GM12878 (cell line): Measurements from ENCODE around the gene ZNF511. TPM values are rescaled to one million over a fixed set of nuclear protein-coding genes. Genes with fewer than 3 reads are reported as not detected.

Source experiments
- ATAC-seq: fragments of 200-7000 bp; cut with Tn5 transposase; 3 replicates; pipeline ENCODE4 v1.9.1; 2020; ENCODE audit warnings: mild to moderate bottlenecking, moderate library complexity
- BruUV-seq: library from RNA; stranded (reverse); fragments of 400-500 nt; replicated peaks from 2 replicates; lab custom pipeline; 2021; lab: Mats Ljungman, UMichigan
- CTCF ChIA-PET: fragments of 300-600 bp; sonication (Branson Sonifier 250); formaldehyde crosslinking; extraction: SDS; loops from one replicate; lab custom pipeline; 2021; ENCODE audit warnings: inconsistent platforms; lab: Yijun Ruan, JAX
- POLR2A ChIA-PET: fragments of 350-600 bp; formaldehyde crosslinking; extraction: SDS; loops from one replicate; lab custom pipeline; 2021; ENCODE audit warnings: inconsistent platforms; lab: Charles Lee
- RAD21 ChIA-PET: fragments of 300-600 bp; sonication (Branson Sonifier 250); formaldehyde crosslinking; loops from one replicate; lab custom pipeline; 2023; ENCODE audit warnings: antibody characterized with exemption; ENCODE audit not compliant: unreplicated experiment; lab: Charles Lee
- SMC1A ChIA-PET: fragments of 300-600 bp; sonication (Branson Sonifier 250); formaldehyde crosslinking; loops from one replicate; lab custom pipeline; 2023; ENCODE audit not compliant: unreplicated experiment, uncharacterized antibody; lab: Charles Lee
- DNase-seq: peaks from one replicate; pipeline ENCODE4 v3.0.0-alpha.2; 2011; ENCODE audit warnings: low read depth, low spot score
- FAIRE-seq: peaks from 3 replicates; lab custom pipeline; 2011; peaks lifted over from hg19 to GRCh38; lab: Jason Lieb, UNC
- H2AFZ ChIP-seq: 2 replicates; pipeline ENCODE4 v1.6.0; 2011; ENCODE audit warnings: low read depth, low read length, control low read depth; ENCODE audit not compliant: control insufficient read depth
- H3K27ac ChIP-seq: 2 replicates; pipeline ENCODE4 v1.5.1; 2011; ENCODE audit warnings: control low read depth; ENCODE audit not compliant: control insufficient read depth, insufficient read depth
- H3K27me3 ChIP-seq, 2 experiments: replicated peaks in 1 of 2; 2 replicates each; pipeline versions ENCODE4 v1.6.0 to v1.6.1; 2011; ENCODE audit warnings: low read length in 1 of 2; ENCODE audit not compliant: control insufficient read depth in 2 of 2, insufficient read depth in 2 of 2
- H3K36me3 ChIP-seq, 2 experiments: 2 replicates each; pipeline ENCODE4 v1.5.1; 2011; ENCODE audit warnings: low read length in 1 of 2; ENCODE audit not compliant: control insufficient read depth in 2 of 2, insufficient read depth in 2 of 2
- H3K4me1 ChIP-seq: 2 replicates; pipeline ENCODE4 v1.6.1; 2011; ENCODE audit warnings: mild to moderate bottlenecking, low read length, moderate library complexity, mixed read lengths; ENCODE audit not compliant: control insufficient read depth, insufficient read depth
- H3K4me2 ChIP-seq: 2 replicates; pipeline ENCODE4 v1.6.0; 2011; ENCODE audit warnings: control low read depth; ENCODE audit not compliant: control insufficient read depth, insufficient read depth
- H3K4me3 ChIP-seq: fragments of 200-600 bp; sonication (generic); 2 replicates; pipeline ENCODE4 v1.5.1; 2016
- H3K79me2 ChIP-seq: 2 replicates; pipeline ENCODE4 v1.6.0; 2011; ENCODE audit warnings: low read length; ENCODE audit not compliant: control insufficient read depth, insufficient read depth
- H3K9ac ChIP-seq: 2 replicates; pipeline ENCODE4 v1.8.0; 2011; ENCODE audit warnings: low read length, control low read depth, mixed read lengths; ENCODE audit not compliant: control insufficient read depth, insufficient read depth
- H3K9me3 ChIP-seq: replicated peaks from 3 replicates; pipeline ENCODE4 v1.5.1; 2011; ENCODE audit warnings: mild to moderate bottlenecking, low read length; ENCODE audit not compliant: control insufficient read depth, insufficient read depth
- H4K20me1 ChIP-seq: 2 replicates; pipeline ENCODE4 v1.6.0; 2011; ENCODE audit not compliant: control insufficient read depth, insufficient read depth
- GATAD2B ChIP-seq: fragments of 450-650 bp; conservative IDR thresholded peaks from 2 replicates; pipeline ENCODE4 v1.6.1; 2017; ENCODE audit warnings: low read depth, mild to moderate bottlenecking, moderate library complexity
- MTA2 ChIP-seq: fragments of 450-650 bp; IDR thresholded peaks from 2 replicates; pipeline ENCODE4 v1.6.1; 2016; ENCODE audit warnings: low read depth, mild to moderate bottlenecking, moderate library complexity
- SIX5 ChIP-seq: IDR thresholded peaks from 2 replicates; pipeline ENCODE4 v1.6.1; 2011; ENCODE audit warnings: mild to moderate bottlenecking, low read depth, low read length, moderate library complexity; ENCODE audit not compliant: severe bottlenecking
- USF2 ChIP-seq: IDR thresholded peaks from 2 replicates; pipeline ENCODE4 v1.6.1; 2011; ENCODE audit warnings: low read depth, low read length, improper control_type of control experiment, borderline replicate concordance
- WGBS: methylation state at CpG from one replicate; pipeline ENCODE4 v1.1.6; 2016; ENCODE audit warnings: low lambda C conversion rate; ENCODE audit not compliant: insufficient replicate concordance, insufficient coverage; ENCODE audit errors: missing lambda C conversion rate; 5-methylcytosine and 5-hydroxymethylcytosine counted together
- in situ Hi-C: fragments of 300-500 bp; cut with MboI; formaldehyde crosslinking; loops from 9 replicates; pipeline ENCODE4 v1.14.3; 2018; ENCODE audit warnings: mixed read lengths
- intact Hi-C: fragments of 100-400 bp; cut with micrococcal nuclease; formaldehyde crosslinking; loops from one replicate; pipeline ENCODE4 v1.14.2; 2022; ENCODE audit not compliant: unreplicated experiment
- polyA plus RNA-seq, 11 experiments: library from polyadenylated mRNA; depleted of rRNA in 4 of 11; unstranded in 6 of 11; stranded (reverse) in 5 of 11; fragments of >200 nt; fragmentation: Nextera tagmentation in 4 of 11; fragmentation: Illumina TruSeq in 1 of 11; extraction: Ambion mirVana in 4 of 11; extraction: Trizol in 1 of 11; gene quantifications; 1 replicate in 1 of 11; 2 replicates in 10 of 11; pipeline versions ENCODE4 v1.2.1 to v1.2.3, GENCODE V29; 2011 to 2016; ENCODE audit warnings: inconsistent platforms in 2 of 11, missing spikeins in 2 of 11, low read depth in 1 of 11
- total RNA-seq, 4 experiments: library from RNA; depleted of rRNA in 3 of 4; stranded (reverse); fragments of >200 nt in 3 of 4; fragmentation: Illumina TruSeq in 1 of 4; extraction: Trizol in 1 of 4; gene quantifications; 2 replicates each; pipeline versions ENCODE4 v1.2.1 to v1.2.3, GENCODE V29; 2013 to 2021
- TF ChIP-seq, protein P1 (sequence below): fragments of 450-650 bp; IDR thresholded peaks from 2 replicates; pipeline ENCODE4 v1.6.1; 2016; ENCODE audit warnings: mild to moderate bottlenecking, moderate library complexity, borderline replicate concordance

Gene ZNF511
- total and polyA plus RNA-seq, 10 of the 15 experiments (the other 5 are each of a cell fraction or from before 2014, with no cell fraction given) = 0.58 to 110 (median 32.0) TPM

DNA sequence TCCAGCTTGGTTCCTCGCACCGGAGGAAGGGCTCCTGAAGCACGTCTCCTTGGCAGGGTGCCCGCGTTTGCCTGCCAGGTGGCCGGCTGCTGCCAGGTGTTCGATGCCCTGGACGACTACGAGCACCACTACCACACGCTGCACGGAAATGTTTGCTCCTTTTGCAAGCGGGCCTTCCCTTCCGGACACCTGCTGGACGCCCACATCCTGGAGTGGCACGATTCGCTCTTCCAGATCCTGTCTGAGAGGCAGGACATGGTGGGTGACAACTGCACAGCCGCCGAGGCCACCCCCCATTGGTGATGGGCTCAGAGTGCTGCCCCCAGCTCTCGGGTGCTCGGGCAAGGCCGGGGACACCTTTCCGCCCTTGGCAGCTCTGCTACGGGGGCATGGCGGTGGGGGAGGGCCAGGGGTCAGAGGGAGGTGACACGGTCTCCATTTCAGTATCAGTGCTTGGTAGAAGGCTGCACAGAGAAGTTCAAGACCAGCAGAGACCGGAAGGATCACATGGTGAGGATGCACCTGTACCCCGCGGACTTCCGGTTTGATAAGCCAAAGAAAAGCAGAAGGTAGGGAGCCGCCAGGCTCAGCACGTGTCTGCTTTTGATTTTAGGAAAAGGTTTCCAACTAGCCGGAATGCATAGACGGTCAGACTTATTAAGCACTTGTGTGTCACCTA lies 1.1 kb downstream of the ZNF511 start:
- H3K9me3 ChIP-seq = no peaks in the 10 kb centered on the region
- no peaks in the 10 kb centered on the region for H3K27me3 ChIP-seq
- no peak for ATAC-seq
- no peak overlapping the region for H2AFZ ChIP-seq
- ChIA-PET CTCF (no interaction called here), POLR2A (no interaction called here), RAD21 (no interaction called here), SMC1A (no interaction called here)
- FAIRE-seq = no peak
- H3K4me1 ChIP-seq = peaks cover 19% of the 10 kb centered on the region
- peaks cover 30% of the 10 kb centered on the region for H3K79me2 ChIP-seq
- TF ChIP-seq GATAD2B (no peak), MTA2 (no peak), SIX5 (no peak), USF2 (no peak)
- TF ChIP-seq, protein P1, sequence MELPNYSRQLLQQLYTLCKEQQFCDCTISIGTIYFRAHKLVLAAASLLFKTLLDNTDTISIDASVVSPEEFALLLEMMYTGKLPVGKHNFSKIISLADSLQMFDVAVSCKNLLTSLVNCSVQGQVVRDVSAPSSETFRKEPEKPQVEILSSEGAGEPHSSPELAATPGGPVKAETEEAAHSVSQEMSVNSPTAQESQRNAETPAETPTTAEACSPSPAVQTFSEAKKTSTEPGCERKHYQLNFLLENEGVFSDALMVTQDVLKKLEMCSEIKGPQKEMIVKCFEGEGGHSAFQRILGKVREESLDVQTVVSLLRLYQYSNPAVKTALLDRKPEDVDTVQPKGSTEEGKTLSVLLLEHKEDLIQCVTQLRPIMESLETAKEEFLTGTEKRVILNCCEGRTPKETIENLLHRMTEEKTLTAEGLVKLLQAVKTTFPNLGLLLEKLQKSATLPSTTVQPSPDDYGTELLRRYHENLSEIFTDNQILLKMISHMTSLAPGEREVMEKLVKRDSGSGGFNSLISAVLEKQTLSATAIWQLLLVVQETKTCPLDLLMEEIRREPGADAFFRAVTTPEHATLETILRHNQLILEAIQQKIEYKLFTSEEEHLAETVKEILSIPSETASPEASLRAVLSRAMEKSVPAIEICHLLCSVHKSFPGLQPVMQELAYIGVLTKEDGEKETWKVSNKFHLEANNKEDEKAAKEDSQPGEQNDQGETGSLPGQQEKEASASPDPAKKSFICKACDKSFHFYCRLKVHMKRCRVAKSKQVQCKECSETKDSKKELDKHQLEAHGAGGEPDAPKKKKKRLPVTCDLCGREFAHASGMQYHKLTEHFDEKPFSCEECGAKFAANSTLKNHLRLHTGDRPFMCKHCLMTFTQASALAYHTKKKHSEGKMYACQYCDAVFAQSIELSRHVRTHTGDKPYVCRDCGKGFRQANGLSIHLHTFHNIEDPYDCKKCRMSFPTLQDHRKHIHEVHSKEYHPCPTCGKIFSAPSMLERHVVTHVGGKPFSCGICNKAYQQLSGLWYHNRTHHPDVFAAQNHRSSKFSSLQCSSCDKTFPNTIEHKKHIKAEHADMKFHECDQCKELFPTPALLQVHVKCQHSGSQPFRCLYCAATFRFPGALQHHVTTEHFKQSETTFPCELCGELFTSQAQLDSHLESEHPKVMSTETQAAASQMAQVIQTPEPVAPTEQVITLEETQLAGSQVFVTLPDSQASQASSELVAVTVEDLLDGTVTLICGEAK = no peak
- 92% methylated on average over 33 of the region's 33 CpGs for WGBS
- no peaks in the 10 kb centered on the region; the same call in 1 of the 2 replicates for H4K20me1 ChIP-seq
- H3K9ac ChIP-seq = no peak overlapping the region
- in situ Hi-C loops = loop anchor here (5.0 kb wide), 1 partner anchor 168 kb away; no protein-coding TSS in a partner anchor
- H3K4me2 ChIP-seq = peak overlapping the region; percentile 56
- H3K4me3 ChIP-seq = 0 out of 2 replicates have a peak overlapping the region, but pooled peaks have one; percentile 32
- H3K36me3 ChIP-seq = peaks cover 0 to 8% of the 10 kb centered on the region in 2 experiments; a peak in 3 of 4 replicates
- intact Hi-C loops = loop anchor here (2.0 to 5.0 kb wide), 2 partner anchors 35 to 82 kb away; partner anchors contain the start of gene MTG1
- no TSS peak for BruUV-seq
- no peak overlapping the region for H3K27ac ChIP-seq
- DNase-seq = no peak
